Measurements from ENCODE around the gene SYNJ2.

SYNJ2 gene

GRCh38 chr6:158050107-158050735, 68.6 kb downstream of the SYNJ2 start:
- DNase-seq (ENCODE audit: insufficient read length, low spot score) (no peak), FAIRE-seq (no peak)
- no peak for TF ChIP-seq POLR2A (IDR thresholded peaks at IDR 0.05; ENCODE audit: low read depth, low read length)
- TF ChIP-seq POU2F2 (IDR thresholded peaks at IDR 0.05; ENCODE audit: low read depth, low read length) = no peak
- no peak for TF ChIP-seq POLR2AphosphoS5 (IDR thresholded peaks at IDR 0.05; ENCODE audit: low read depth, low read length)
- TF ChIP-seq PAX5 (IDR thresholded peaks at IDR 0.05; ENCODE audit: insufficient read depth, low read length, severe bottlenecking) = no peak
- no peak for TF ChIP-seq SPI1 (IDR thresholded peaks at IDR 0.05; ENCODE audit: low read depth, low read length)
- TF ChIP-seq TAF1 (IDR thresholded peaks at IDR 0.05; ENCODE audit: low read depth, low read length) = no peak

GRCh38 chr6:158050955-158051354, 69.3 kb downstream of the SYNJ2 start:
- no peak for DNase-seq (ENCODE audit: insufficient read length, low spot score)
- TF ChIP-seq SPI1 (IDR thresholded peaks at IDR 0.05; ENCODE audit: low read depth, low read length) (no peak), POLR2A (IDR thresholded peaks at IDR 0.05; ENCODE audit: low read depth, low read length) (no peak), PAX5 (IDR thresholded peaks at IDR 0.05; ENCODE audit: insufficient read depth, low read length, severe bottlenecking) (no peak), POLR2AphosphoS5 (IDR thresholded peaks at IDR 0.05; ENCODE audit: low read depth, low read length) (no peak), POU2F2 (IDR thresholded peaks at IDR 0.05; ENCODE audit: low read depth, low read length) (no peak), TAF1 (IDR thresholded peaks at IDR 0.05; ENCODE audit: low read depth, low read length) (no peak)
- FAIRE-seq = no peak

GRCh38 chr6:158051968-158052367, 70.3 kb downstream of the SYNJ2 start:
- no peak for TF ChIP-seq POLR2AphosphoS5 (IDR thresholded peaks at IDR 0.05; ENCODE audit: low read depth, low read length)
- no peak for TF ChIP-seq POU2F2 (IDR thresholded peaks at IDR 0.05; ENCODE audit: low read depth, low read length)
- no peak for TF ChIP-seq POLR2A (IDR thresholded peaks at IDR 0.05; ENCODE audit: low read depth, low read length)
- TF ChIP-seq TAF1 (IDR thresholded peaks at IDR 0.05; ENCODE audit: low read depth, low read length) = no peak
- TF ChIP-seq PAX5 (IDR thresholded peaks at IDR 0.05; ENCODE audit: insufficient read depth, low read length, severe bottlenecking) = no peak
- TF ChIP-seq SPI1 (IDR thresholded peaks at IDR 0.05; ENCODE audit: low read depth, low read length) = no peak
- no peak for FAIRE-seq
- no peak for DNase-seq (ENCODE audit: insufficient read length, low spot score)

GRCh38 chr6:158053377-158054313, 72.0 kb downstream of the SYNJ2 start:
- peak; percentile 23 for FAIRE-seq
- no peak for TF ChIP-seq TAF1 (IDR thresholded peaks at IDR 0.05; ENCODE audit: low read depth, low read length)
- TF ChIP-seq POLR2AphosphoS5 (IDR thresholded peaks at IDR 0.05; ENCODE audit: low read depth, low read length) = no peak
- no peak for TF ChIP-seq POU2F2 (IDR thresholded peaks at IDR 0.05; ENCODE audit: low read depth, low read length)
- no peak for TF ChIP-seq PAX5 (IDR thresholded peaks at IDR 0.05; ENCODE audit: insufficient read depth, low read length, severe bottlenecking)
- TF ChIP-seq SPI1 (IDR thresholded peaks at IDR 0.05; ENCODE audit: low read depth, low read length) = no peak
- TF ChIP-seq POLR2A (IDR thresholded peaks at IDR 0.05; ENCODE audit: low read depth, low read length) = no peak
- no peak for DNase-seq (ENCODE audit: insufficient read length, low spot score)

GRCh38 chr6:158056355-158056754, 74.7 kb downstream of the SYNJ2 start:
- TF ChIP-seq POLR2AphosphoS5 (IDR thresholded peaks at IDR 0.05; ENCODE audit: low read depth, low read length) (no peak), POLR2A (IDR thresholded peaks at IDR 0.05; ENCODE audit: low read depth, low read length) (no peak), POU2F2 (IDR thresholded peaks at IDR 0.05; ENCODE audit: low read depth, low read length) (no peak), SPI1 (IDR thresholded peaks at IDR 0.05; ENCODE audit: low read depth, low read length) (no peak), PAX5 (IDR thresholded peaks at IDR 0.05; ENCODE audit: insufficient read depth, low read length, severe bottlenecking) (no peak), TAF1 (IDR thresholded peaks at IDR 0.05; ENCODE audit: low read depth, low read length) (no peak)
- no peak for DNase-seq (ENCODE audit: insufficient read length, low spot score)
- FAIRE-seq = no peak

- DNase-seq (ENCODE audit: insufficient read length, low spot score) (no peak), FAIRE-seq (no peak)
- TF ChIP-seq TAF1 (IDR thresholded peaks at IDR 0.05; ENCODE audit: low read depth, low read length) (no peak), SPI1 (IDR thresholded peaks at IDR 0.05; ENCODE audit: low read depth, low read length) (no peak), POLR2A (IDR thresholded peaks at IDR 0.05; ENCODE audit: low read depth, low read length) (no peak), POLR2AphosphoS5 (IDR thresholded peaks at IDR 0.05; ENCODE audit: low read depth, low read length) (no peak), PAX5 (IDR thresholded peaks at IDR 0.05; ENCODE audit: insufficient read depth, low read length, severe bottlenecking) (no peak), POU2F2 (IDR thresholded peaks at IDR 0.05; ENCODE audit: low read depth, low read length) (no peak)
Measured at GRCh38 chr6:158056804-158057203, 75.1 kb downstream of the SYNJ2 start.

GRCh38 chr6:158057213-158057987, 75.7 kb downstream of the SYNJ2 start:
- no peak for TF ChIP-seq POLR2A (IDR thresholded peaks at IDR 0.05; ENCODE audit: low read depth, low read length)
- TF ChIP-seq POU2F2 (IDR thresholded peaks at IDR 0.05; ENCODE audit: low read depth, low read length) = no peak
- peak; percentile 36; the same call in 1 of the 2 replicates for TF ChIP-seq SPI1 (IDR thresholded peaks at IDR 0.05; ENCODE audit: low read depth, low read length)
- FAIRE-seq = no peak
- DNase-seq (ENCODE audit: insufficient read length, low spot score) = no peak

- no peak for DNase-seq (ENCODE audit: insufficient read length, low spot score)
Measured at GRCh38 chr6:158058171-158058651, 76.5 kb downstream of the SYNJ2 start.

More at GRCh38 chr6:158058171-158058651, 76.5 kb downstream of the SYNJ2 start:
- TF ChIP-seq TAF1 (IDR thresholded peaks at IDR 0.05; ENCODE audit: low read depth, low read length) = no peak
- TF ChIP-seq POU2F2 (IDR thresholded peaks at IDR 0.05; ENCODE audit: low read depth, low read length) = no peak
- TF ChIP-seq POLR2AphosphoS5 (IDR thresholded peaks at IDR 0.05; ENCODE audit: low read depth, low read length) = no peak
- TF ChIP-seq PAX5 (IDR thresholded peaks at IDR 0.05; ENCODE audit: insufficient read depth, low read length, severe bottlenecking) = no peak
- no peak for TF ChIP-seq SPI1 (IDR thresholded peaks at IDR 0.05; ENCODE audit: low read depth, low read length)
- TF ChIP-seq POLR2A (IDR thresholded peaks at IDR 0.05; ENCODE audit: low read depth, low read length) = no peak
- FAIRE-seq = no peak

All from GM12891 (cell line).